Suprapubic skin (tissue), 4 donors: ENCODE results near the gene EVI5L.

ENCODE experiments used
- POLR2A ChIP-seq, 2 donors: fragments of 450-650 bp; IDR thresholded peaks; one replicate each; pipeline ENCODE4 v1.6.1; 2017; ENCODE audit warnings: antibody characterized with exemption in 2 of 2, mild to moderate bottlenecking in 2 of 2, moderate library complexity in 2 of 2
- POLR2AphosphoS5 ChIP-seq, 3 donors: sonication (generic); formaldehyde crosslinking; IDR thresholded peaks; one replicate each; pipeline ENCODE4 v1.6.1; 2017; ENCODE audit warnings: antibody characterized with exemption in 3 of 3
- TF ChIP-seq, protein P1 (sequence below), 2 donors: fragments of 200-600 bp in 1 of 2; fragments of 450-650 bp in 1 of 2; sonication (generic) in 1 of 2; IDR thresholded peaks; one replicate each; pipeline ENCODE4 v1.5.1; 2016 to 2019; ENCODE audit warnings: antibody characterized with exemption in 2 of 2, mild to moderate bottlenecking in 1 of 2, moderate library complexity in 1 of 2

GRCh38 chr19:7850000-7850813 is 20.2 kb downstream of the EVI5L start:
- TF ChIP-seq, protein P1, sequence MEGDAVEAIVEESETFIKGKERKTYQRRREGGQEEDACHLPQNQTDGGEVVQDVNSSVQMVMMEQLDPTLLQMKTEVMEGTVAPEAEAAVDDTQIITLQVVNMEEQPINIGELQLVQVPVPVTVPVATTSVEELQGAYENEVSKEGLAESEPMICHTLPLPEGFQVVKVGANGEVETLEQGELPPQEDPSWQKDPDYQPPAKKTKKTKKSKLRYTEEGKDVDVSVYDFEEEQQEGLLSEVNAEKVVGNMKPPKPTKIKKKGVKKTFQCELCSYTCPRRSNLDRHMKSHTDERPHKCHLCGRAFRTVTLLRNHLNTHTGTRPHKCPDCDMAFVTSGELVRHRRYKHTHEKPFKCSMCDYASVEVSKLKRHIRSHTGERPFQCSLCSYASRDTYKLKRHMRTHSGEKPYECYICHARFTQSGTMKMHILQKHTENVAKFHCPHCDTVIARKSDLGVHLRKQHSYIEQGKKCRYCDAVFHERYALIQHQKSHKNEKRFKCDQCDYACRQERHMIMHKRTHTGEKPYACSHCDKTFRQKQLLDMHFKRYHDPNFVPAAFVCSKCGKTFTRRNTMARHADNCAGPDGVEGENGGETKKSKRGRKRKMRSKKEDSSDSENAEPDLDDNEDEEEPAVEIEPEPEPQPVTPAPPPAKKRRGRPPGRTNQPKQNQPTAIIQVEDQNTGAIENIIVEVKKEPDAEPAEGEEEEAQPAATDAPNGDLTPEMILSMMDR (IDR thresholded peaks at IDR 0.05) = no peak
- TF ChIP-seq POLR2AphosphoS5 (IDR thresholded peaks at IDR 0.05) (no peak), POLR2A (IDR thresholded peaks at IDR 0.05) (no peak)
